Lower leg skin (tissue), 4 donors: ENCODE data around the gene GIMAP6. TPM values are rescaled to one million over a fixed set of nuclear protein-coding genes. Genes with fewer than 3 reads are reported as not detected.

ENCODE experiments used
- DNase-seq, 2 donors: peaks; one replicate each; pipeline ENCODE4 v3.0.0-alpha.2; 2019; ENCODE audit warnings: low spot score in 2 of 2
- H3K4me3 ChIP-seq: fragments of 200-600 bp; sonication (generic); 2 replicates; pipeline ENCODE4 v1.5.1; 2017; ENCODE audit warnings: mild to moderate bottlenecking, low read depth; ENCODE audit not compliant: poor library complexity, severe bottlenecking
- CTCF ChIP-seq, 3 donors: fragments of 450-650 bp; IDR thresholded peaks; one replicate each; pipeline ENCODE4 v1.5.1; 2016; ENCODE audit warnings: antibody characterized with exemption in 3 of 3, mild to moderate bottlenecking in 3 of 3, moderate library complexity in 2 of 3
- POLR2A ChIP-seq, 2 donors: fragments of 450-650 bp; IDR thresholded peaks; one replicate each; pipeline ENCODE4 v1.6.1; 2016 to 2017; ENCODE audit warnings: antibody characterized with exemption in 2 of 2, mild to moderate bottlenecking in 1 of 2, moderate library complexity in 1 of 2
- WGBS, 2 donors: methylation state at CpG; one replicate each; pipeline ENCODE4 v1.1.5; 2018; 5-methylcytosine and 5-hydroxymethylcytosine counted together
- intact Hi-C: fragments of 100-400 bp; cut with DNase I; formaldehyde crosslinking; loops from one replicate; pipeline ENCODE4 v1.15.0; 2023; ENCODE audit warnings: low total_unique reads
- total RNA-seq, 4 donors: library from RNA; depleted of rRNA; stranded (reverse); fragments of >200 nt; gene quantifications; one replicate each; pipeline ENCODE4 v1.1.0, GENCODE V29; 2016

GIMAP6 gene
- total RNA-seq, 4 donors from 2014 or later, result 3.6 to 23.6 (median 9.7) TPM

DNA sequence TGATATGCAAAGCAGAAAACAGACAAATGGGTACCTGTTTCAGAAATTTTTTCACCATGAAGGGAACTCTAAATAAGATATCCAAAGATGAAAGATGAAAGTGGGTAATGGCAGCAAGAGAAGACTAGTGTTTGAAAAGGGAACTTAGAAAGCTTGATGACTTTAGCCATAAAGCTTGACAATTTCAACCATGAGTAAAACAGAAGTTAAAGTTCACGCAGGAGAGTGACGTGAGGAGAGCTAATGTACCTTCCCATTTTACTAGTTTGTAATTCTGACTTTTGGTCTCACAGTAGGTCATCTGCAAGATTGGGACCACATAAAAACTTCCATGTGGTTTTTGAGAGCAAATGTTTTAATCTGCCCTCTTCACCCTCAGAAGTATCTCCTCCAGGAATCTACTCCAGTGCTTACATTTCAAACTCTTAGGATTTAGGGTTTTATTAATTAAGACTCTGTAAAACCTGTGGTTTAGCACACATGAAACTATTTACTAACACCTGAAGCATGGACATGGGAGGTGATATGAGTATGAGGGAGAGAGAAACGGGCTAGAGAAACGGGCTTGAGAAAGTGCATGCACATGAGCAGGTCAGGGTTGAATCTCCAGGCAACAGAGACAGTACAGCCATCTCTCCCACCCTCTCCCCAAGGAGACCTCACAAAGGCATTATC is 28.9 kb upstream of the GIMAP6 start:
- H3K4me3 ChIP-seq, result no peak overlapping the region
- TF ChIP-seq CTCF (IDR thresholded peaks at IDR 0.05) (no peak), POLR2A (IDR thresholded peaks at IDR 0.05) (no peak)
- intact Hi-C loops, result no loop called here
- WGBS, 2 donors, result 83 to 87% methylated on average over 4 of the region's 4 CpGs
- DNase-seq, result no peak

GRCh38 chr7:150657526-150657925 is 25.3 kb upstream of the GIMAP6 start:
- WGBS, 2 donors, result 31 to 43% methylated on average over 3 of the region's 3 CpGs

GRCh38 chr7:150656047-150656446 is 23.9 kb upstream of the GIMAP6 start:
- no peak overlapping the region for H3K4me3 ChIP-seq
- no peak for DNase-seq
- 88 to 90% methylated on average over 5 of the region's 5 CpGs for WGBS, 2 donors
- TF ChIP-seq CTCF (IDR thresholded peaks at IDR 0.05) (no peak), POLR2A (IDR thresholded peaks at IDR 0.05) (no peak)
- intact Hi-C loops, result no loop called here

More at GRCh38 chr7:150657526-150657925, 25.3 kb upstream of the GIMAP6 start:
- TF ChIP-seq CTCF (IDR thresholded peaks at IDR 0.05), result no peak
- no peak for TF ChIP-seq POLR2A (IDR thresholded peaks at IDR 0.05)
- no peak overlapping the region for H3K4me3 ChIP-seq
- DNase-seq, result no peak
- intact Hi-C loops, result no loop called here

- WGBS, 2 donors, result 72 to 75% methylated on average over 2 of the region's 2 CpGs
- no peak overlapping the region for H3K4me3 ChIP-seq
- intact Hi-C loops, result no loop called here
- no peak for DNase-seq
- TF ChIP-seq CTCF (IDR thresholded peaks at IDR 0.05), result no peak
- no peak for TF ChIP-seq POLR2A (IDR thresholded peaks at IDR 0.05)
Measured at GRCh38 chr7:150654692-150655091, 22.5 kb upstream of the GIMAP6 start.

- no peak for DNase-seq
- WGBS, 2 donors, result 60 to 61% methylated on average over 3 of the region's 3 CpGs
- TF ChIP-seq POLR2A (IDR thresholded peaks at IDR 0.05) (no peak), CTCF (IDR thresholded peaks at IDR 0.05) (no peak)
- no peak overlapping the region for H3K4me3 ChIP-seq
- intact Hi-C loops, result no loop called here
Measured at GRCh38 chr7:150649080-150649385, 16.8 kb upstream of the GIMAP6 start.
